GM21381 (cell line): ENCODE data around the gene OPTC.

Source experiments
- ATAC-seq: cut with Tn5 transposase; IDR thresholded peaks from one replicate; pipeline ENCODE4 v1.9.1; 2021; ENCODE audit warnings: mild to moderate bottlenecking, moderate library complexity; ENCODE audit not compliant: unreplicated experiment

The OPTC gene

GRCh38 chr1:203556047-203556851 is 62.3 kb downstream of the OPTC start:
- ATAC-seq: no peak

- no peak for ATAC-seq
Measured at GRCh38 chr1:203557390-203557789, 63.4 kb downstream of the OPTC start.

- no peak for ATAC-seq
Measured at GRCh38 chr1:203558064-203558760, 64.3 kb downstream of the OPTC start.
